Right ventricle myocardium superior (tissue), 1 donor: Measurements from ENCODE around the gene DEFB116. TPM values are rescaled to one million over a fixed set of nuclear protein-coding genes. Genes with fewer than 3 reads are reported as not detected.
"Not testable (repeated sequence)": the region's sequence is repeated elsewhere in the genome, so short reads cannot be mapped to it uniquely, and the experiment has no call there.

Experiments used
- ATAC-seq: fragments of 200-7000 bp; cut with Tn5 transposase; one replicate; pipeline ENCODE4 v1.9.1; 2020; ENCODE audit warnings: mild to moderate bottlenecking; ENCODE audit not compliant: poor library complexity
- DNase-seq: peaks from one replicate; pipeline ENCODE4 v3.0.0-alpha.2; 2020
- intact Hi-C: fragments of 100-400 bp; cut with DNase I; formaldehyde crosslinking; loops from one replicate; pipeline ENCODE4 v1.11.2; 2022
- long read RNA-seq: library from polyadenylated mRNA; unstranded; transcript quantifications from one replicate; pipeline ENCODE4 v2.0.0, GENCODE V29; 2021
- total RNA-seq: library from RNA; stranded (reverse); fragmentation: NEBNext Ultra II Directional; extraction: Animal tissue kit (Norgen Biotek cat#: 25700); gene quantifications from one replicate; pipeline ENCODE4 v1.2.1, GENCODE V29; 2021
- donor health status: DM: no; HTN: yes; CAD: no; lungs with severe emphysema.

The DEFB116 gene
- total RNA-seq: not detected
- long read RNA-seq: 0 reads

GRCh38 chr20:31308535-31309162 is at the start of gene DEFB116:
Gene DEFB116, minus strand, starts transcription at chr20:31308585. Its CDS starts 0 bp downstream, at chr20:31308585.
- no peak for ATAC-seq
- no peak for DNase-seq
- intact Hi-C loops: no loop called here

- DNase-seq (no peak), ATAC-seq (no peak)
- intact Hi-C loops: no loop called here
Measured at GRCh38 chr20:31355981-31356380, 47.6 kb upstream of the DEFB116 start.

GRCh38 chr20:31341470-31341869 is 33.1 kb upstream of the DEFB116 start:
- DNase-seq (no peak), ATAC-seq (no peak)
- intact Hi-C loops: no loop called here

- DNase-seq (no peak), ATAC-seq (no peak)
- intact Hi-C loops: no loop called here
Measured at GRCh38 chr20:31330893-31331292, 22.5 kb upstream of the DEFB116 start.

GRCh38 chr20:31322504-31322903 is 14.1 kb upstream of the DEFB116 start:
- intact Hi-C loops: no loop called here
- no peak for DNase-seq
- ATAC-seq: no peak

- intact Hi-C loops, DNase-seq, ATAC-seq: not testable (repeated sequence)
Measured at GRCh38 chr20:31284964-31285363, 23.4 kb downstream of the DEFB116 start.

- no peak for DNase-seq
- ATAC-seq: no peak
- intact Hi-C loops: no loop called here
Measured at GRCh38 chr20:31278178-31278577, 30.2 kb downstream of the DEFB116 start.

- intact Hi-C loops: no loop called here
- ATAC-seq: no peak
- no peak for DNase-seq
Measured at GRCh38 chr20:31274441-31274840, 33.9 kb downstream of the DEFB116 start.

- DNase-seq (no peak), ATAC-seq (no peak)
- intact Hi-C loops: no loop called here
Measured at GRCh38 chr20:31260326-31260932, 48.0 kb downstream of the DEFB116 start.

- intact Hi-C loops: no loop called here
- no peak for DNase-seq
- no peak for ATAC-seq
Measured at GRCh38 chr20:31257364-31257763, 51.0 kb downstream of the DEFB116 start, which contains the start of gene DEFB115. Gene DEFB115, plus strand, starts transcription at chr20:31257664. Its CDS starts 0 bp downstream, at chr20:31257664.

GRCh38 chr20:31256959-31257358 is 51.4 kb downstream of the DEFB116 start:
- DNase-seq: no peak
- no peak for ATAC-seq
- intact Hi-C loops: no loop called here

Other genes with a start within 250 kb of the DEFB116 start
- gene DEFB115, start 50.9 kb downstream of the DEFB116 start, total RNA-seq: not detected
- not detected for gene DEFB118, start 60.0 kb upstream of the DEFB116 start, total RNA-seq
- not detected for gene DEFB119, start 82.0 kb upstream of the DEFB116 start, total RNA-seq
- gene DEFB121, start 97.6 kb upstream of the DEFB116 start, total RNA-seq: not detected
- not detected for gene DEFB123, start 132.0 kb upstream of the DEFB116 start, total RNA-seq
- gene DEFB124, start 166.5 kb upstream of the DEFB116 start, total RNA-seq: not detected
- gene REM1, start 166.7 kb upstream of the DEFB116 start, total RNA-seq: 1.5 TPM
- 40.9 TPM for gene HM13, start 205.9 kb upstream of the DEFB116 start, total RNA-seq